Endometrial microvascular endothelial cells (primary cell): ENCODE results near the gene DNAAF9. TPM values are rescaled to one million over a fixed set of nuclear protein-coding genes. Genes with fewer than 3 reads are reported as not detected.

Experiments used
- in situ Hi-C: cut with HindIII; loops from 2 replicates; pipeline ENCODE4 v1.10.0; 2017; ENCODE audit warnings: low sequenced_read_pairs, low pct_unique_long_range_greater_than_20kb; ENCODE audit errors: inconsistent ontology term
- total RNA-seq: library from RNA; depleted of rRNA; stranded (reverse); fragments of >200 nt; gene quantifications from one replicate; pipeline ENCODE4 v1.2.3, GENCODE V29; 2015; ENCODE audit errors: inconsistent ontology term

Gene DNAAF9
- total RNA-seq, 1 donor from 2014 or later, result 10.4 TPM

GRCh38 chr20:3413393-3413889 lies 6.0 kb upstream of the DNAAF9 start:
- in situ Hi-C loops, result no loop called here

DNA sequence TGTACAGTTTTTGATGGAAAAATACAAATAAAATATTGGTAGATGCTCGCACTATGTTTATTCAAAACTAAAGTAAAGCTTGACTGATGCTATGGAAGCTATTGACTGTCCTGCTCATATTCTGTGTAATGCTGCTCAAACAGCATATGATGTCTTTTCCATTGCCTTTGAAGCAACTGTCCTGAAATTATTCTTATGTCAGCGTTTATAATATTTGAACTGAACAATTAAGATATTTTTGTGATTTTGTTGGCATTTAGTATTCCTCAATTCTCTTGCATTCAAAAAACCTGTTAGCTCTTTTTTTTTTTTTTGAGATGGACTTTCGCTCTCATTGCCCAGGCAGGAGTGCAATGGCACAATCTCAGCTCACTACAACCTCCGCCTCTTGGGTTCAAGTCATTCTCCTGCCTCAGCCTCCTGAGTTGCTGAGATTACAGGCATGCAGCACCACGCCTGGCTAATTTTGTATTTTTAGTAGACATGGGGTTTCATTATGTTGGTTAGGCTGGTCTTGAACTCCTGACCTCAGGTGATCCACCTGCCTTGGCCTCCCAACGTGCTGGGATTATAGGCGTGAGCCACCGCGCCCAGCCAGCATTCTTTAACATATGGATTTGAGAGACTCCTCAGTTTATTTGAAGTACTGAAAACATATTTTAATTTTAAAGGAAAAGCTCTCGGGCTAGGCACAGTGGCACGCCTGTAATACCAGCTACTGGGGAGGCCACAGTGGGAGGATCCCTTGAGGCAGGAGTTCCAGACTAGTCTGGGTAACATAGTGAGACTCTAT lies 5.3 kb upstream of the DNAAF9 start:
- in situ Hi-C loops, result no loop called here

DNA sequence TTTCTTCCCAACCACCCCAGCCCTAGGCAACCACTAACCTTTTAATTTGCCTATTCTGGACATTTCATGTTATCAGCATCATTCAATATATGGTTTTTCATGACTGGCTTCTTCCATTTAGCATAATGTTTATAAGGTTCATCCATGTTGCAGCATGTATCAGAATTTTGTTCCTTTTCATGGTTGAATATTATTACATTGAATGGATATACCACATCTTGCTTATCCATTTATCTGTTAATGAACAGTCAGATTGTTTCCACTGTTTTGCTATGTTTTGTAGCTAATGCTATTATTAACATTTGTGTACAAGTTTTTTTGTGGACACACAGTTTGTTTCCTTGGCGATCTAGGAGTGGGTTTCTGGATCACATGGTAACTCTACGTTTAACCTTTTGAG lies 3.0 kb upstream of the DNAAF9 start:
- in situ Hi-C loops, result no loop called here

GRCh38 chr20:3409417-3409816 lies 1.9 kb upstream of the DNAAF9 start:
- in situ Hi-C loops, result no loop called here

DNA sequence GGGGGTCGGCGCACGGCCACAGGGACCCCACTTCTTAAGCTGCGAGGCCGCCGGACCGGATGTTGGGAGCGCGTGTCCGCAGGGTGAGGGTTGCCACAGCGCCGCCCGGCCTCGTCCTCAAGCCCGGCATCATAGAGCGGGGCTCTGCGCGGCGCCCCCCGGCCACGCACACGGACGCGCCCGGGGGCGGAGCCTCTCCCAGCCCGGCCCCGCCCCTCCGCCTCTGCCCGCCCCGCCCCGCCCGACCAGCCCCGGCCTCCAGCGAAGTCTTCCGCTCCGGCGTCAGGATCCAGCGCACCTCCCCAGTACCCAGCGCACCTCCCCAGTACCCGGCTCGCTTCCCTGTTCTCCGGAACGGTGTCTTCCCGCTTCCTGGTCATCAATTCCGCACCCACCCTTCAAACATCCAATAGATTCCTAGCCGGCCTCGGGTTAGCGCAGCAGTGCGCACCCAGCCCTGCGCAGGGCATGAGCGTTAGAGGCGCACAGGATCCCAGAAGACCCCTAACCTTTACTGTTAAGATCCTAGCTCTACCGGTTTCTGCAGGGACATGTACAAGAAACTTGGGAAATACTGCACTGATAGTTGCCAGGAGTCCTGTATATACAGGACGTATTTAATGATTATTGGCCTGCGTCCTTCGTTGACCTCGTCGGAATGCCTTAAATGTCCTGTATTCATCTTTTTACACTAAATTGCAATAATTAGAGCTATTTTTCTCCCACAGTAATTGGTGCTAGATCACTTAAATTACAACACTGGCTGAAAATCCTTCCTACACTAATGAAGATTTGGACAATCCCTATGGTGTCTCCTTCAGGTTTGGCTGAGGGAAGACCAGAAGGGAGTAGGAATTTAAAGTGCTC lies 535 bp upstream of the DNAAF9 start:
- in situ Hi-C loops, result no loop called here

DNA sequence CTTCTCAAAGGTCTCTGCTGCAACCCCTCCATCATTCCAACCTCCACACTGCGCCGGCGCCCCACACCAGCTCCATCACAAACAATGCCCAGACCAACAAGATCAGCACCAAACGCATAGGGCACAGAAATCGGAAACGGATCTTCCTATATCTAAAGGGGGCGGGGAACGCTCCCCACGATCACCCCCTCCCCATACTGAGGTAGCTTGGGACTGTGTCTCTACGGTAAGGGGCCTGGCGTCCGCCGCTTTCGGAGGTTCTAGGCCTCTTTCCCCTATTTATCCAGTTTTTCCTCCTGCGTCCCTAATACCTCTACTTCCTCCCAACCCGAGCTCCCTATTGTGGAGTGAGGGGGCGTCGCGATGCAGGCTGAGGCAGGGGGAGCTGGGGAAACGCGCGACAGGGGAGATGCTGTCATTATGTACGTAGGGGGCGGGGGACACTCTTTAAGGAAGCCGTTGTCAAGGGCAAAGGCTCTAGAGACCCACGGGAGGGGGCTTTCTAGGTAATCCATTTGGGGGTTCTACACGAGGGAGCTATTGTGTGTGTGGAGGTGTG lies 909 bp downstream of the DNAAF9 start:
- in situ Hi-C loops, result no loop called here

DNA sequence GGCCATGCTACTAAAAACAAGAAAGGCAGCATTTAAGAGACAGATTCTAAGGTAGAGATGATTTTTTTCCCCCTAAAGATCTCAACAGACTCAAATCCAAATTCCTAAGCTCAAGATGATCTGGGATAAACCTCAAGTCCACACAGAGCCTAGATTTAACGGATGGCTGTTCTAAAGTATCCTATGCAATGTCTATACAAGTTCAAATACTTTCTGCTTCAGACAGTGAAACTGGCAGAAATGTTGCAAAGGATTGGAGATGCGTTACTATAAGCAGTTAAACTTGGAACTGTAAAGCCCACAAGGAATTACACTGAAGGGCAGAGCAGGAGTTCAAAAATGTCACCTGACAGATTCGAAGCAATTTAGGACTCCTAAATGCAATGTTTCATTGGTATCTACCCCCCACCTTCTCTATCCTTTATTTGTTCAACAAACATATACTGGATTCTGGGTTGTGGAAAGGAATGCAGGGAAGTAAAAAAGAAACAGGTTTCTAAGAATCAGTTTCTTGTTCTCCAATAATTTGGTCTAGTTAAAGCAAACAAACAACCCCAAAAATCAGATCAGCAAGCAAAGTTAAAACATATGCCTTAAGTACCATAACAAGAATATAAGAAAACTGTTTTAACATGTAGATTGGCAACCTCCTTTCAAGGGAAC lies 1.6 kb downstream of the DNAAF9 start:
- in situ Hi-C loops, result no loop called here

GRCh38 chr20:3405139-3405538 lies 2.3 kb downstream of the DNAAF9 start:
- in situ Hi-C loops, result no loop called here

DNA sequence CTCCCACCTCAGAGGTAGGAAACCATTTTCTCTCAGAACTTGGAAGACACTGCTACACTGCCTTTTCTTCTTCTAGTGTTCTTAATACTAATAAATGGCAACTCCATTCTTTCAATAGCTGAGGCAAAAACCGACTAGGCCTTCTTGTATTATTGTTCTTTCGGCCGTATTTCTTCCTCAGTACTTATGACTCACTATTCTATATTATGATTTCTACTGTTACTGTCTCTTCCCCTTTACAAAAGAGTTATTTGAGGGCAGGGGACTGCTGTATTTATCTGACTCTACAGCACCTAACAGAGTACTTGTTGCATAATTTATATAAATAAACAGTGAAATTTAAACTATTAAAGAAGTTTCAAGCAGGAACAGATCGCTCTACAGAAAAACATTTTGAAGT lies 3.1 kb downstream of the DNAAF9 start:
- in situ Hi-C loops, result no loop called here

- in situ Hi-C loops, result no loop called here
Measured at GRCh38 chr20:3403741-3404140, 3.7 kb downstream of the DNAAF9 start.

- in situ Hi-C loops, result no loop called here
Measured at GRCh38 chr20:3402453-3402852, 5.0 kb downstream of the DNAAF9 start.

- in situ Hi-C loops, result no loop called here
Measured at GRCh38 chr20:3400260-3401155, 7.0 kb downstream of the DNAAF9 start.

GRCh38 chr20:3398681-3399252 lies 8.7 kb downstream of the DNAAF9 start:
- in situ Hi-C loops, result no loop called here

- in situ Hi-C loops, result no loop called here
Measured at GRCh38 chr20:3396492-3396891, 11.0 kb downstream of the DNAAF9 start.

GRCh38 chr20:3392756-3393155 lies 14.7 kb downstream of the DNAAF9 start:
- in situ Hi-C loops, result no loop called here

GRCh38 chr20:3390759-3391425 lies 16.6 kb downstream of the DNAAF9 start:
- in situ Hi-C loops, result no loop called here

- in situ Hi-C loops, result no loop called here
Measured at GRCh38 chr20:3383878-3384495, 23.5 kb downstream of the DNAAF9 start.
